Activated CD8-positive, alpha-beta T cell treated with anti-CD3 and anti-CD28 coated beads, Interleukin-2, amount 10 ng/mL, durations not matched to agents 7 days and 5 days (primary cell): ENCODE measurements around the gene FRMD7. TPM values are rescaled to one million over a fixed set of nuclear protein-coding genes. Genes with fewer than 3 reads are reported as not detected.
"Not testable (repeated sequence)": the region's sequence is repeated elsewhere in the genome, so short reads cannot be mapped to it uniquely, and the experiment has no call there.

ENCODE experiments used
- ATAC-seq: fragments of 150-1000 bp; cut with Tn5 transposase; one replicate; pipeline ENCODE4 v1.10.0; 2021; ENCODE audit warnings: moderate library complexity
- CTCF ChIA-PET: fragments of 350-600 bp; sonication (Branson Sonifier 250); formaldehyde crosslinking; loops from one replicate; lab custom pipeline; 2021; ENCODE audit warnings: antibody characterized with exemption; lab: Charles Lee
- POLR2A ChIA-PET: fragments of 350-600 bp; sonication (Branson Sonifier 250); formaldehyde crosslinking; loops from one replicate; lab custom pipeline; 2021; ENCODE audit warnings: antibody characterized with exemption; lab: Charles Lee
- DNase-seq: peaks from one replicate; pipeline ENCODE4 v3.0.0-alpha.2; 2020
- H3K27ac Mint-ChIP-seq: one replicate; pipeline ENCODE4 v1.8.0; 2021; ENCODE audit warnings: mild to moderate bottlenecking, mixed read lengths
- H3K27me3 Mint-ChIP-seq: one replicate; pipeline ENCODE4 v1.8.0; 2021; ENCODE audit warnings: low read depth, mixed read lengths
- H3K36me3 Mint-ChIP-seq: one replicate; pipeline ENCODE4 v1.8.0; 2021; ENCODE audit warnings: low read depth, mixed read lengths
- H3K4me1 Mint-ChIP-seq: one replicate; pipeline ENCODE4 v1.8.0; 2021; ENCODE audit warnings: low read depth, mixed read lengths
- H3K4me3 Mint-ChIP-seq: one replicate; pipeline ENCODE4 v1.8.0; 2021; ENCODE audit warnings: mild to moderate bottlenecking, mixed read lengths
- H3K9me3 Mint-ChIP-seq: one replicate; pipeline ENCODE4 v1.8.0; 2022; ENCODE audit warnings: mixed read lengths; ENCODE audit not compliant: insufficient read depth
- total RNA-seq, 2 experiments: library from RNA; stranded (reverse); gene quantifications; one replicate each; pipeline ENCODE4 v1.2.3, GENCODE V29; 2021

The FRMD7 gene
- total RNA-seq, 2 experiments from 2014 or later = not detected

- no peak overlapping the region for H3K27ac Mint-ChIP-seq
- H3K4me1 Mint-ChIP-seq = peaks cover 5% of the 10 kb centered on the region
- peaks cover 20% of the 10 kb centered on the region for H3K36me3 Mint-ChIP-seq
- POLR2A ChIA-PET = no interaction called here
- H3K27me3 Mint-ChIP-seq = no peaks in the 10 kb centered on the region
- no peak overlapping the region for H3K4me3 Mint-ChIP-seq
- no peaks in the 10 kb centered on the region for H3K9me3 Mint-ChIP-seq
- CTCF ChIA-PET = no interaction called here
- no peak for DNase-seq
- ATAC-seq = no peak
These were observed 69.8 kb downstream of the FRMD7 start for GRCh38 chrX:132058050-132058449.

- DNase-seq, ATAC-seq, H3K27ac Mint-ChIP-seq, H3K9me3 Mint-ChIP-seq, H3K4me3 Mint-ChIP-seq, H3K27me3 Mint-ChIP-seq, CTCF ChIA-PET, POLR2A ChIA-PET, H3K4me1 Mint-ChIP-seq: not testable (repeated sequence)
- peaks cover 21% of the 10 kb centered on the region for H3K36me3 Mint-ChIP-seq
These were observed 76.0 kb downstream of the FRMD7 start for GRCh38 chrX:132051778-132052177.

GRCh38 chrX:132046533-132046932 is 81.3 kb downstream of the FRMD7 start:
- H3K27ac Mint-ChIP-seq = no peak overlapping the region

GRCh38 chrX:132045456-132045855 is 82.4 kb downstream of the FRMD7 start:
- POLR2A ChIA-PET = no interaction called here
- CTCF ChIA-PET = no interaction called here
- H3K4me1 Mint-ChIP-seq = peaks cover 12% of the 10 kb centered on the region
- no peak overlapping the region for H3K27ac Mint-ChIP-seq
- DNase-seq (no peak), ATAC-seq (no peak)
- no peaks in the 10 kb centered on the region for H3K9me3 Mint-ChIP-seq
- no peak overlapping the region for H3K4me3 Mint-ChIP-seq
- H3K36me3 Mint-ChIP-seq = peaks cover 9% of the 10 kb centered on the region
- no peaks in the 10 kb centered on the region for H3K27me3 Mint-ChIP-seq

More at GRCh38 chrX:132046533-132046932, 81.3 kb downstream of the FRMD7 start:
- ChIA-PET POLR2A (no interaction called here), CTCF (no interaction called here)
- peaks cover 10% of the 10 kb centered on the region for H3K4me1 Mint-ChIP-seq
- no peaks in the 10 kb centered on the region for H3K27me3 Mint-ChIP-seq
- ATAC-seq (no peak), DNase-seq (no peak)
- no peak overlapping the region for H3K4me3 Mint-ChIP-seq
- peaks cover 13% of the 10 kb centered on the region for H3K36me3 Mint-ChIP-seq
- H3K9me3 Mint-ChIP-seq = peaks cover 4% of the 10 kb centered on the region

GRCh38 chrX:132044953-132045352 is 82.9 kb downstream of the FRMD7 start:
- no peak for DNase-seq
- ChIA-PET CTCF (no interaction called here), POLR2A (no interaction called here)
- peaks cover 12% of the 10 kb centered on the region for H3K4me1 Mint-ChIP-seq
- no peaks in the 10 kb centered on the region for H3K9me3 Mint-ChIP-seq
- ATAC-seq = no peak
- H3K27me3 Mint-ChIP-seq = no peaks in the 10 kb centered on the region
- peaks cover 7% of the 10 kb centered on the region for H3K36me3 Mint-ChIP-seq
- H3K27ac Mint-ChIP-seq = no peak overlapping the region
- H3K4me3 Mint-ChIP-seq = no peak overlapping the region

- DNase-seq = no peak
- ATAC-seq = no peak
- Mint-ChIP-seq H3K36me3 (peaks cover 5% of the 10 kb centered on the region), H3K27ac (no peak overlapping the region), H3K4me3 (no peak overlapping the region), H3K4me1 (peaks cover 13% of the 10 kb centered on the region), H3K9me3 (no peaks in the 10 kb centered on the region), H3K27me3 (no peaks in the 10 kb centered on the region)
- ChIA-PET CTCF (no interaction called here), POLR2A (no interaction called here)
These were observed 83.8 kb downstream of the FRMD7 start for GRCh38 chrX:132043977-132044376.

GRCh38 chrX:132041015-132041414 is 86.8 kb downstream of the FRMD7 start:
- H3K36me3 Mint-ChIP-seq = peaks cover 2% of the 10 kb centered on the region
- DNase-seq = no peak
- H3K9me3 Mint-ChIP-seq = no peaks in the 10 kb centered on the region
- ChIA-PET CTCF (no interaction called here), POLR2A (no interaction called here)
- peaks cover 18% of the 10 kb centered on the region for H3K4me1 Mint-ChIP-seq
- ATAC-seq = no peak
- no peaks in the 10 kb centered on the region for H3K27me3 Mint-ChIP-seq
- H3K27ac Mint-ChIP-seq = no peak overlapping the region
- H3K4me3 Mint-ChIP-seq = no peak overlapping the region

- H3K27me3 Mint-ChIP-seq = no peaks in the 10 kb centered on the region
- no peak overlapping the region for H3K27ac Mint-ChIP-seq
- no peak overlapping the region for H3K4me3 Mint-ChIP-seq
- peaks cover 24% of the 10 kb centered on the region for H3K4me1 Mint-ChIP-seq
- POLR2A ChIA-PET = no interaction called here
- CTCF ChIA-PET = no interaction called here
- H3K36me3 Mint-ChIP-seq = peaks cover 7% of the 10 kb centered on the region
- H3K9me3 Mint-ChIP-seq = no peaks in the 10 kb centered on the region
- ATAC-seq (no peak), DNase-seq (no peak)
These were observed 87.8 kb downstream of the FRMD7 start for GRCh38 chrX:132040066-132040465.

- ChIA-PET CTCF (no interaction called here), POLR2A (no interaction called here)
- Mint-ChIP-seq H3K27ac (no peak overlapping the region), H3K4me1 (peaks cover 37% of the 10 kb centered on the region), H3K36me3 (peaks cover 15% of the 10 kb centered on the region), H3K9me3 (no peaks in the 10 kb centered on the region), H3K27me3 (no peaks in the 10 kb centered on the region), H3K4me3 (no peak overlapping the region)
- DNase-seq (no peak), ATAC-seq (no peak)
These were observed 90.3 kb downstream of the FRMD7 start for GRCh38 chrX:132037479-132037993.

GRCh38 chrX:132034648-132035047 is 93.2 kb downstream of the FRMD7 start:
- H3K27ac Mint-ChIP-seq = no peak overlapping the region

GRCh38 chrX:132033166-132033565 is 94.7 kb downstream of the FRMD7 start:
- no peak for DNase-seq
- Mint-ChIP-seq H3K27ac (no peak overlapping the region), H3K4me3 (no peak overlapping the region)

More at GRCh38 chrX:132034648-132035047, 93.2 kb downstream of the FRMD7 start:
- Mint-ChIP-seq H3K9me3 (no peaks in the 10 kb centered on the region), H3K4me3 (no peak overlapping the region), H3K36me3 (peaks cover 24% of the 10 kb centered on the region), H3K27me3 (no peaks in the 10 kb centered on the region), H3K4me1 (peaks cover 53% of the 10 kb centered on the region)
- DNase-seq = no peak
- no peak for ATAC-seq
- ChIA-PET POLR2A (no interaction called here), CTCF (no interaction called here)

GRCh38 chrX:132031867-132032266 is 96.0 kb downstream of the FRMD7 start:
- CTCF ChIA-PET = no interaction called here
- peak overlapping the region; percentile 15 for H3K4me3 Mint-ChIP-seq
- POLR2A ChIA-PET = interaction anchor here (0.6 kb wide), 1 partner anchor 449 kb away, joined by 3 read pairs; no protein-coding TSS in a partner anchor

More at GRCh38 chrX:132033166-132033565, 94.7 kb downstream of the FRMD7 start:
- CTCF ChIA-PET = interaction anchor here (1.2 to 1.5 kb wide), 2 partner anchors 9 to 38 kb away, joined by 3 to 4 read pairs; no protein-coding TSS in a partner anchor
- Mint-ChIP-seq H3K27me3 (no peaks in the 10 kb centered on the region), H3K9me3 (no peaks in the 10 kb centered on the region), H3K36me3 (peaks cover 36% of the 10 kb centered on the region), H3K4me1 (peaks cover 67% of the 10 kb centered on the region)
- POLR2A ChIA-PET = interaction anchor here (0.7 to 1.5 kb wide), 2 partner anchors 9 to 10 kb away, joined by 4 to 5 read pairs; partner anchors contain the start of gene STK26
- no peak for ATAC-seq

More at GRCh38 chrX:132031867-132032266, 96.0 kb downstream of the FRMD7 start:
- no peaks in the 10 kb centered on the region for H3K9me3 Mint-ChIP-seq
- DNase-seq (no peak), ATAC-seq (peak; percentile 63)
- peak overlapping the region; percentile 59 for H3K27ac Mint-ChIP-seq
- peaks cover 72% of the 10 kb centered on the region for H3K4me1 Mint-ChIP-seq
- H3K27me3 Mint-ChIP-seq = no peaks in the 10 kb centered on the region
- H3K36me3 Mint-ChIP-seq = peaks cover 43% of the 10 kb centered on the region
